ENCODE results near the gene NR4A2.

NR4A2 gene

DNA sequence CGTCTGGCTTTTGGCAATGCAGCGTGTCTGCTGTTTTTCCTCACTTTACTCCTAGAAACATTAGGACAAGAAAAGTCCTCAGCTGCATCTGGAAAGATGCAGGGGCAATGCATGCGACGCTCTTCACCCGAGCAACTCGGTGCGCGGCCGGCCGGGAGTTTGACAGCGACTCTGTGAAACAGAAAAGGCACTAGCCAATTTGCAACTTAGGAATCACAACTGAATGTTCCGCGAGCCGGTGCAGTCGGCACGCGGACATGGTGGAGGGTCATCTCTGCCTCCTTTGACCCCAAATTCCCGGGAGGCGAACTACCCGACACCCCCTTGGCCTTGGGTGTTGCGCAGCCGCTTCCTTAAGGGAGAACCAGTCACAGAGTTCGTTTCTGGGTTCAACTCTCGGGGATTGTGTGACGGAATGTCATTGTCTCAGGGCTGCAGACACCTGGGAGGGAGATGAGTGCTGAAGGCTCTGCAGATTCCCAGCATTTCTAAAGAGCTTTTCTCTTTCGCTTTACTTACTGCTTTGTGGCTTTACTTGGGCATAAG, 9.8 kb downstream of the NR4A2 start:
- DNase-seq (ENCODE audit: low spot score) = peak; percentile 24
- in situ Hi-C loops (cut with MboI; ENCODE audit: low pct_unique_long_range_greater_than_20kb, low sequenced_read_pairs, unreplicated experiment) = no loop called here
- TF ChIP-seq, protein P1, sequence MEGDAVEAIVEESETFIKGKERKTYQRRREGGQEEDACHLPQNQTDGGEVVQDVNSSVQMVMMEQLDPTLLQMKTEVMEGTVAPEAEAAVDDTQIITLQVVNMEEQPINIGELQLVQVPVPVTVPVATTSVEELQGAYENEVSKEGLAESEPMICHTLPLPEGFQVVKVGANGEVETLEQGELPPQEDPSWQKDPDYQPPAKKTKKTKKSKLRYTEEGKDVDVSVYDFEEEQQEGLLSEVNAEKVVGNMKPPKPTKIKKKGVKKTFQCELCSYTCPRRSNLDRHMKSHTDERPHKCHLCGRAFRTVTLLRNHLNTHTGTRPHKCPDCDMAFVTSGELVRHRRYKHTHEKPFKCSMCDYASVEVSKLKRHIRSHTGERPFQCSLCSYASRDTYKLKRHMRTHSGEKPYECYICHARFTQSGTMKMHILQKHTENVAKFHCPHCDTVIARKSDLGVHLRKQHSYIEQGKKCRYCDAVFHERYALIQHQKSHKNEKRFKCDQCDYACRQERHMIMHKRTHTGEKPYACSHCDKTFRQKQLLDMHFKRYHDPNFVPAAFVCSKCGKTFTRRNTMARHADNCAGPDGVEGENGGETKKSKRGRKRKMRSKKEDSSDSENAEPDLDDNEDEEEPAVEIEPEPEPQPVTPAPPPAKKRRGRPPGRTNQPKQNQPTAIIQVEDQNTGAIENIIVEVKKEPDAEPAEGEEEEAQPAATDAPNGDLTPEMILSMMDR (IDR thresholded peaks at IDR 0.05; ENCODE audit: extremely low read depth, insufficient read depth, missing control alignments) = no peak

DNA sequence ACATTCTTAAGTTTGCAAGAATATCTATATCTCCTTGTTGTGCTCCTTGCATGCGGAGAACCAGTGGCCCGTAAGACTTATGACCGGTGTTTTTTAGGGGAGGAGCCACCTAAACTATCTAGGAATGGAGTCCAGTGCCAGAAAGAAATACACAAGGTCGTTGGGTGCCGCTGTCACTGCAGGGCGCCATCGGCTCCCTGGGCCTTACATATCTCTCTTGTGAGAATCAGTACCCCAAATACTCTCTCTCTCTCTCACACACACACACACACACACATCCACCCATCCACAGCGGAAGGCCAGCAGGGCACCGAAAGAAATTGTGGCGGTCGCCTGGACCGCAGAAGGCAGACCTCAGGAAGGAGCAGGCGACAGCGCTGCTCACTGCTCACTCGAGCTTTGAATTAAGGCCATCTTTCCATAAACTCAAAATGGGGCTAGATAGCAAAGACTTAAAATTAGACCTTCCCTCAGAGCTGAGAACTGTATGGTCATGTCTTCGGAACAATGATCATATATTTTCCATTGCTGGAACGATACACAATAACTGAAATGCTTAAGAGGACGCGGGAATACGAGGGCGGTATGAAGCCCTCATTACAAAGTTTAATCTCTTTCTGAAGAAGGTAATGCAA, 10.4 kb downstream of the NR4A2 start:
- DNase-seq (ENCODE audit: low spot score) = peak; percentile 53
- in situ Hi-C loops (cut with MboI; ENCODE audit: low pct_unique_long_range_greater_than_20kb, low sequenced_read_pairs, unreplicated experiment) = no loop called here
- TF ChIP-seq, protein P1 (IDR thresholded peaks at IDR 0.05; ENCODE audit: extremely low read depth, insufficient read depth, missing control alignments) = no peak

DNA sequence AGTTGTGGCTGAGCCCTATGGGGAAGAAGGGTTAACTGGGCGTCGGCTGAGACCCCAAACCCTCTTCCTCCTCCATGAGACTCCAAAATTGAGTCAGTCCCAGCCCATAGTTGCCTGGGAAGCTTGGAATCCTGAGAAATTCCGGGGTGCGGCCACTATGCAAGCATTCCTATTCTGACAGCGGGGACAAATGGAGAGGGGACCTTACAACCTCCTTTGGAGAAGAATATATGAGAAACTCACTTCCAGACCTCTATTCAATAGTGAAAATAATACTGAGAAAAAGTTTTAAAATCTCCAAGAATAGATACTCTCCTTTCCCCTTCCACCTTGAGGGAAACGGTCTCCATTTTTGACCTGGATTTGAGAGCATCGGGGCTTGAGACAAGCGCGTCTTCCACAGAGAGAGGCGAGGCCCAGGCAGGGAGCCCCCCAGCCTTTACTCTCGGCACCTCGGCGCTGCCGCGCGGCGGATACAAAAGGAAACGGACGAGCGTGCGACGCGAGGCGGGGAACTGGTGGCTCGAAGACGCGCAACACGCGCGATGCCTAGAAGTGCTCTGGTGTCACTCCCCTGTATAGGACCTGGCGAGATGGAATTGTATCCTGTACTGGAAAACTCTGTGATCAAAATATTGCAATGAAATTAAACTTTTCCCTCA, 11.1 kb downstream of the NR4A2 start:
- in situ Hi-C loops (cut with MboI; ENCODE audit: low pct_unique_long_range_greater_than_20kb, low sequenced_read_pairs, unreplicated experiment) = no loop called here
- TF ChIP-seq, protein P1 (IDR thresholded peaks at IDR 0.05; ENCODE audit: extremely low read depth, insufficient read depth, missing control alignments) = no peak
- DNase-seq (ENCODE audit: low spot score) = peak; percentile 12

DNA sequence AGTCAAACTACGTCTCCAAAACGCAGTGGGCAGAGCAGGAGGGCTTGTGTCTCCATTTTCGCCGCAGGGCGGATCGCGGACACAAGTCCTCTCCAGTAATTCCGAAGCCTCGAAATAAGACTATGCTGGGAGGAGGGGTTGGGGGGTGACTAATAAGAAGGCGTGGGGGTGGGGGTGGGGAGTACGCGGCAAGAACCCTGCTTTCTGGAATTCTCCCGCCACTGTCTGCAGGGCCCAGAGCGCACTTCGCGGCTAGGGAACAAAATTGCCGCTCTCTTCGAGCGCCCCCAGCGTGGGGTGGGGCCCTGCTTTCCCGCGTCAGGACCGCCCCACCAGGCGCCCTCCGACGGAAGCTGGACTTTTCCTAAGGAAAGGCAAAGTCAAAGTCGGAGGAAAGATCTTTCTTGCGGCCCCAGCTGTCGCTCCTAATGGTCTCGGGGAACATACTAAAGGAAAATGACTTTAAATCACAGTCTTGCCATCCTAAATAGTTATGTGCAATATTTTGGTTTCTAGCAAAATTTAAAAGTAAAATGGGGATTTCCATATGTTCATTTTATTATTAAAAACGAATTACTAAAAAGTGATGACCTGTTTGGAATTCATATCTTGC, 11.9 kb downstream of the NR4A2 start:
- in situ Hi-C loops (cut with MboI; ENCODE audit: low pct_unique_long_range_greater_than_20kb, low sequenced_read_pairs, unreplicated experiment) = no loop called here
- TF ChIP-seq, protein P1 (IDR thresholded peaks at IDR 0.05; ENCODE audit: extremely low read depth, insufficient read depth, missing control alignments) = no peak
- DNase-seq (ENCODE audit: low spot score) = peak; percentile 14

DNA sequence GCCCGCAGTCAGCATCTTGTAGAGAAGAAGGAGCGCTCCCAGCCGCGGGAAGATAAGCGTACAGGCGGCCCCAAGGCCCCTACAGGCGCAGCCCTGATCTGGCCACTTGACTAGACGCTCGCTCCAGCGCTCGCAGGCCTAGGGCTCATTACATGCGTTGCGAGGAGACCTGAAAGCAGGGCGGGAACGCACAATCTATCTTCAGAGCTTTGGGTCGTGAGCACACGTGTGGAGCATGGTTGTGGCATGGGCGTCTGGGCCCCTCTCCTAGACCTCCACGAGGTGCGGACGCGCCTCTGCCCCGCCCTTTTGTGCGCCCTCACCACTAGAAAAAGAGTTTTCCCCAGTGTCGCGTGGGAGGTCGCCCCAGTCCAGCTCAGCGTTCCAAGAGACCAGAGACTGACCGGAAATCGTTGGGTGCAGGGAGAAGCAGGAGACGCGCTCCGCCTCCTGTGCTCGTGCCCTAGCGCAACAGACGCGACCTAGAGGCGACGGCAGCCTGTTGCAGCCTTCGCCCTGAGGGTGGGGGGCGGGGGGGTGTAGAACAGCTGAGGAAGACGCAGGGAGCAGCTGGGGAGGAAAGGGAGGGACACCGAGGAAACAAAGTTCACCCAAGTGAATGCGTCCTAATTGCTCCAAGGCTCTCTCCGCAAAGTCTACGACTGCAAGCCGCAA, 12.6 kb downstream of the NR4A2 start:
- DNase-seq (ENCODE audit: low spot score) = peak; percentile 36
- TF ChIP-seq, protein P1 (IDR thresholded peaks at IDR 0.05; ENCODE audit: extremely low read depth, insufficient read depth, missing control alignments) = peak; percentile 13
- in situ Hi-C loops (cut with MboI; ENCODE audit: low pct_unique_long_range_greater_than_20kb, low sequenced_read_pairs, unreplicated experiment) = no loop called here

DNA sequence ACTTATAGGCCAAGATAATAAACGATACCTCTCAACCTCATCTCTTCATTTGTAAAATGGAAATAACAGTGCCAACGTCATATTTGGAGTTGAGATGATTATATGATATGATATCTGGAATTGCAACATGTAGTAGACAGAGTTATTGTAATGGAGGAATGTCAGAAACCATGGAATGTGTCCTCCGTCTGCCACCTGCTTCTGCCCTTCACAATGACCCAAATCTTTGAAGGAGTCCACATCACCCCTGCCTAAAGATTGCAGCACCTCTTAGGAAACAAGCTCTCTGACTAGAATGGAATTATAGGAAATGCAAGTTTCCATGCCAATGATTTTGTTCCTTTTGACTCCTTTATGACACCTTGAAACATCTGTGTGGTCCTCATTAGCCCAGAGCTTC, 14.9 kb downstream of the NR4A2 start:
- TF ChIP-seq, protein P1 (IDR thresholded peaks at IDR 0.05; ENCODE audit: extremely low read depth, insufficient read depth, missing control alignments) = no peak
- in situ Hi-C loops (cut with MboI; ENCODE audit: low pct_unique_long_range_greater_than_20kb, low sequenced_read_pairs, unreplicated experiment) = no loop called here
- DNase-seq (ENCODE audit: low spot score) = no peak

Measured in GM13977 (cell line).